GM23338 (cell line): ENCODE data around the gene MCM3AP. TPM values are rescaled to one million over a fixed set of nuclear protein-coding genes. Genes with fewer than 3 reads are reported as not detected.

Experiments used
- ATAC-seq: fragments of 200-7000 bp; cut with Tn5 transposase; 3 replicates; pipeline ENCODE4 v1.9.1; 2020
- DNase-seq: peaks from one replicate; pipeline ENCODE4 v3.0.0-alpha.2; 2015; ENCODE audit warnings: low spot score
- H2AFZ ChIP-seq: fragments of 200-600 bp; sonication (generic); 2 replicates; pipeline ENCODE4 v1.8.0; 2016; ENCODE audit warnings: antibody characterized with exemption, mild to moderate bottlenecking, moderate library complexity
- H3F3A ChIP-seq: fragments of 200-600 bp; sonication (generic); replicated peaks from 2 replicates; pipeline ENCODE4 v1.8.0; 2017; ENCODE audit warnings: antibody characterized with exemption, mixed run types, low read depth
- H3K27ac ChIP-seq: fragments of 200-600 bp; sonication (generic); 2 replicates; pipeline ENCODE4 v1.6.1; 2016; ENCODE audit warnings: low read depth
- H3K27me3 ChIP-seq: fragments of 200-600 bp; sonication (generic); 2 replicates; pipeline ENCODE4 v1.8.0; 2016; ENCODE audit warnings: mild to moderate bottlenecking, mixed run types, moderate library complexity; ENCODE audit not compliant: insufficient read depth
- H3K36me3 ChIP-seq: fragments of 200-600 bp; sonication (generic); 2 replicates; pipeline ENCODE4 v1.8.0; 2016; ENCODE audit warnings: mild to moderate bottlenecking; ENCODE audit not compliant: insufficient read depth
- H3K4me1 ChIP-seq: fragments of 200-600 bp; sonication (generic); 2 replicates; pipeline ENCODE4 v1.8.0; 2016; ENCODE audit warnings: mild to moderate bottlenecking, moderate library complexity; ENCODE audit not compliant: insufficient read depth
- H3K4me2 ChIP-seq: fragments of 200-600 bp; sonication (generic); 2 replicates; pipeline ENCODE4 v1.7.1; 2017; ENCODE audit warnings: mixed run types
- H3K4me3 ChIP-seq: fragments of 200-600 bp; sonication (generic); 2 replicates; pipeline ENCODE4 v1.6.1; 2016; ENCODE audit warnings: mixed run types
- H3K79me2 ChIP-seq: fragments of 200-600 bp; sonication (generic); replicated peaks from 2 replicates; pipeline ENCODE4 v1.8.0; 2017; ENCODE audit warnings: mild to moderate bottlenecking; ENCODE audit not compliant: insufficient read depth
- H3K9me2 ChIP-seq: fragments of 200-600 bp; sonication (generic); 2 replicates; pipeline ENCODE4 v1.8.0; 2017; ENCODE audit not compliant: insufficient read depth
- H4K20me1 ChIP-seq: fragments of 200-600 bp; sonication (generic); replicated peaks from 2 replicates; pipeline ENCODE4 v1.8.0; 2017; ENCODE audit warnings: mild to moderate bottlenecking; ENCODE audit not compliant: insufficient read depth
- H3K27ac Mint-ChIP-seq: 2 replicates; pipeline ENCODE4 v1.8.0; 2020; ENCODE audit warnings: inconsistent platforms, mild to moderate bottlenecking, moderate library complexity, mixed read lengths
- H3K27me3 Mint-ChIP-seq: 3 replicates; pipeline ENCODE4 v1.8.0; 2022; ENCODE audit warnings: low read depth, mild to moderate bottlenecking, moderate library complexity, mixed read lengths, inconsistent platforms; ENCODE audit not compliant: insufficient read depth, poor library complexity
- H3K36me3 Mint-ChIP-seq: 3 replicates; pipeline ENCODE4 v1.8.0; 2021; ENCODE audit warnings: low read depth, mild to moderate bottlenecking, inconsistent platforms, moderate library complexity, mixed read lengths
- H3K4me1 Mint-ChIP-seq: 3 replicates; pipeline ENCODE4 v1.8.0; 2020; ENCODE audit warnings: mild to moderate bottlenecking, inconsistent platforms, mixed read lengths
- H3K4me3 Mint-ChIP-seq: 3 replicates; pipeline ENCODE4 v1.8.0; 2021; ENCODE audit warnings: moderate library complexity, mild to moderate bottlenecking, inconsistent platforms, mixed read lengths
- H3K9me3 Mint-ChIP-seq: 3 replicates; pipeline ENCODE4 v1.8.0; 2020; ENCODE audit warnings: moderate library complexity, mild to moderate bottlenecking, inconsistent platforms, mixed read lengths
- CREB1 ChIP-seq: fragments of 250-450 bp; sonication (Bioruptor Pico); IDR thresholded peaks from 2 replicates; pipeline ENCODE4 v1.5.0; 2020; ENCODE audit warnings: low read depth, mild to moderate bottlenecking, moderate library complexity
- CTCF ChIP-seq, 2 experiments: fragments of 200-600 bp in 1 of 2; sonication (generic) in 1 of 2; conservative IDR thresholded peaks; 2 replicates each; pipeline versions ENCODE4 v1.5.1 to v1.6.1; 2016 to 2017; ENCODE audit warnings: antibody characterized with exemption in 2 of 2, low read depth in 2 of 2, mild to moderate bottlenecking in 2 of 2, moderate library complexity in 1 of 2
- ETS1 ChIP-seq: IDR thresholded peaks from 2 replicates; pipeline ENCODE4 v1.6.1; 2016; ENCODE audit warnings: antibody characterized with exemption
- EZH2 ChIP-seq: fragments of 200-600 bp; sonication (generic); IDR thresholded peaks from one replicate; pipeline ENCODE4 v1.8.0; 2017; ENCODE audit warnings: antibody characterized with exemption, mild to moderate bottlenecking, low read depth; ENCODE audit not compliant: unreplicated experiment
- EZH2phosphoT487 ChIP-seq: fragments of 200-600 bp; sonication (generic); IDR thresholded peaks from one replicate; pipeline ENCODE4 v1.8.1; 2018; ENCODE audit warnings: antibody characterized with exemption; ENCODE audit not compliant: unreplicated experiment
- JUNB ChIP-seq: IDR thresholded peaks from one replicate; pipeline ENCODE4 v1.6.1; 2016; ENCODE audit warnings: antibody characterized with exemption; ENCODE audit not compliant: unreplicated experiment
- NANOG ChIP-seq: IDR thresholded peaks from 2 replicates; pipeline ENCODE4 v1.6.1; 2016; ENCODE audit warnings: antibody characterized with exemption, borderline replicate concordance
- POLR2AphosphoS5 ChIP-seq: IDR thresholded peaks from 2 replicates; pipeline ENCODE4 v1.6.1; 2016; ENCODE audit warnings: antibody characterized with exemption, low read depth
- STAT1 ChIP-seq: IDR thresholded peaks from one replicate; pipeline ENCODE4 v1.6.1; 2016; ENCODE audit warnings: antibody characterized with exemption; ENCODE audit not compliant: unreplicated experiment
- ZNF114 ChIP-seq: fragments of 250-450 bp; sonication (Bioruptor Pico); IDR thresholded peaks from 2 replicates; pipeline ENCODE4 v1.5.0; 2020; ENCODE audit warnings: mild to moderate bottlenecking, moderate library complexity
- ZNF331 ChIP-seq: fragments of 250-450 bp; sonication (Bioruptor Pico); IDR thresholded peaks from 2 replicates; pipeline ENCODE4 v1.5.0; 2020; ENCODE audit warnings: low read depth, mild to moderate bottlenecking, moderate library complexity
- ZNF462 ChIP-seq: fragments of 250-450 bp; sonication (Bioruptor Pico); IDR thresholded peaks from 2 replicates; pipeline ENCODE4 v1.5.0; 2020; ENCODE audit warnings: mild to moderate bottlenecking, moderate library complexity
- polyA plus RNA-seq: library from polyadenylated mRNA; unstranded; fragments of >200 nt; fragmentation: Nextera tagmentation; extraction: Ambion mirVana; gene quantifications from 2 replicates; pipeline ENCODE4 v1.2.1, GENCODE V29; 2016
- total RNA-seq: library from RNA; depleted of rRNA; stranded (reverse); fragments of >200 nt; shearing (Covaris generic); gene quantifications from 2 replicates; pipeline ENCODE4 v1.2.3, GENCODE V29; 2014

MCM3AP gene
- total and polyA plus RNA-seq, 2 experiments from 2014 or later = 39.2 to 123 TPM

GRCh38 chr21:46222436-46223116 lies 62.8 kb downstream of the MCM3AP start (continued):
- no peak for TF ChIP-seq CTCF (conservative IDR thresholded peaks at IDR 0.05; ENCODE audit: low read depth in 2 of 2)

GRCh38 chr21:46221664-46222435 lies 63.6 kb downstream of the MCM3AP start:
- no peak for ATAC-seq
- H3K27me3 Mint-ChIP-seq = peaks cover 6% of the 10 kb centered on the region
- DNase-seq = no peak
- H3K79me2 ChIP-seq = peaks cover 92% of the 10 kb centered on the region
- 0 out of 2 replicates have a peak, but pooled peaks cover 5% of the 10 kb centered on the region for H3F3A ChIP-seq
- peaks cover 12% of the 10 kb centered on the region for H3K9me3 Mint-ChIP-seq
- peaks cover 6% of the 10 kb centered on the region for H3K4me1 ChIP-seq
- no peak overlapping the region for H3K4me3 Mint-ChIP-seq
- H2AFZ ChIP-seq = no peak overlapping the region
- H3K27ac ChIP-seq = no peak overlapping the region
- no peak overlapping the region for H3K4me2 ChIP-seq
- peaks cover 40% of the 10 kb centered on the region for H4K20me1 ChIP-seq
- H3K36me3 Mint-ChIP-seq = peaks cover 42% of the 10 kb centered on the region
- H3K4me3 ChIP-seq = no peak overlapping the region
- H3K27me3 ChIP-seq = no peaks in the 10 kb centered on the region
- peaks cover 8% of the 10 kb centered on the region for H3K4me1 Mint-ChIP-seq
- peaks cover 10% of the 10 kb centered on the region for H3K36me3 ChIP-seq
- no peaks in the 10 kb centered on the region for H3K9me2 ChIP-seq
- H3K27ac Mint-ChIP-seq = no peak overlapping the region
- TF ChIP-seq ETS1 (no peak), CREB1 (no peak), EZH2phosphoT487 (no peak), CTCF (conservative IDR thresholded peaks at IDR 0.05; ENCODE audit: low read depth in 2 of 2) (no peak), NANOG (no peak), ZNF114 (CRISPR knock-in tag) (no peak), STAT1 (no peak), ZNF331 (CRISPR knock-in tag) (no peak), POLR2AphosphoS5 (no peak), EZH2 (no peak), JUNB (no peak), ZNF462 (no peak)
